ENCODE data around the gene STOML1.

DNA sequence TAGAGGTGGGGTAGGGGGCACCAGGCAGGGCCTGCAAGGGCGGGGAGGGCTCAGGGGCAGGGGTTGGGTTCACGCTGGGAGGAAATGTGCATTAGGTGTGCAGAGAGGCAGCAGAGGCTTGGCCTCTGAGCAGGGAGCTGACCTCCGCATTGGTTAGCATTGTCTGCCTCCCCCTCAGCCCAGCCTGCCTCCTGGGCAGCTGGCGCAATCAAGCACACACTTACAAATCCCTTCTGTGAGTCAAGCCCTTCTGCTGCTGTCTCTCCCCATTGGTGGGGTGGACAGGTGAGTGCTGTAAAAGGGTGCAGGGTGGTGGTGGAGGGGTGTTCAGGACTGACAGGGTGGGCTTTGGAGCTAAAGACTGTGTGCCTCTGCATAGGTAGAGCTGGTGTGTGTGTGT, 56.5 kb downstream of the STOML1 start:
- TF ChIP-seq POLR2A (IDR thresholded peaks at IDR 0.05; ENCODE audit: low read depth, low read length), result no peak
- no peak for TF ChIP-seq POLR2AphosphoS5 (IDR thresholded peaks at IDR 0.05; ENCODE audit: low read depth, low read length)
- TF ChIP-seq TAF1 (IDR thresholded peaks at IDR 0.05; ENCODE audit: borderline replicate concordance, low read depth, low read length), result no peak

All from GM12892 (cell line).